ENCODE measurements around the gene ITGA6.

DNA sequence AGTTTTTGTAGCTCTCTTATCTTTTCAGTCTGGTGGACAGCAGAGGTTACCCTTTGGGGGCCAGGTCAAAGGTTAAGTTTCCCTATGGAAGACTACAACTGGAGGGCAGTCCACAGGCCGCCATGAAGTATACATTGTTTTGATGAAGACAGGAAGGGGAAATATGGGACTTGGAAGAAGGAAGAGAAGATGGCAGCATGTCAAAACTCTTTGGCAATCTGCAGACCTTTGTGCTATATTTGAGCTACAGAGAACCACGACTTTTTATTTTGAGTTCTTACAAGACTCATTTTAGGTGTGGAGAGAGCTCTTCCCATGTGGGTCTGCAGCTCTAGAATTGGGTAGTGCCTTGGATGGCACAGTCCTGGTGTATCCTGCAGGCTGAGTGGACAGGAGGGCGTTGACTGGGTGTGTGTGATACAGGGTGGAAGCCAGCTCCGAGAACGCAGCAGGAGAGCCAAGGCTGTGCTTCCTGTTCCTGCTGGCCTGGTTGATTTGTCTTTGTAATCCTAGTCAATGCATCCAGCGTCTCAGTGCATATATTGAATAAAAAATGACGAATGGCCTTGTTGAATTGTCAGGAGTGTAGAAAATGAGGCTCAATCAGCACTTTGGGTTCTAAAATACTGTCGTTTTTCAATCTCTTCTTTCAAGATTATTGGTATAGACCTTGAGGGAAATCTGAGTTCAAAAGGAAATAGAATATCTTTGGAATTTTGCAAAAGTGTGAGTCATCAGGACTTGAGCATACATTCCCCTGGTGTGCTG is 11.5 kb downstream of the ITGA6 start:
- TF ChIP-seq, protein P1, sequence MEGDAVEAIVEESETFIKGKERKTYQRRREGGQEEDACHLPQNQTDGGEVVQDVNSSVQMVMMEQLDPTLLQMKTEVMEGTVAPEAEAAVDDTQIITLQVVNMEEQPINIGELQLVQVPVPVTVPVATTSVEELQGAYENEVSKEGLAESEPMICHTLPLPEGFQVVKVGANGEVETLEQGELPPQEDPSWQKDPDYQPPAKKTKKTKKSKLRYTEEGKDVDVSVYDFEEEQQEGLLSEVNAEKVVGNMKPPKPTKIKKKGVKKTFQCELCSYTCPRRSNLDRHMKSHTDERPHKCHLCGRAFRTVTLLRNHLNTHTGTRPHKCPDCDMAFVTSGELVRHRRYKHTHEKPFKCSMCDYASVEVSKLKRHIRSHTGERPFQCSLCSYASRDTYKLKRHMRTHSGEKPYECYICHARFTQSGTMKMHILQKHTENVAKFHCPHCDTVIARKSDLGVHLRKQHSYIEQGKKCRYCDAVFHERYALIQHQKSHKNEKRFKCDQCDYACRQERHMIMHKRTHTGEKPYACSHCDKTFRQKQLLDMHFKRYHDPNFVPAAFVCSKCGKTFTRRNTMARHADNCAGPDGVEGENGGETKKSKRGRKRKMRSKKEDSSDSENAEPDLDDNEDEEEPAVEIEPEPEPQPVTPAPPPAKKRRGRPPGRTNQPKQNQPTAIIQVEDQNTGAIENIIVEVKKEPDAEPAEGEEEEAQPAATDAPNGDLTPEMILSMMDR (conservative IDR thresholded peaks at IDR 0.05; ENCODE audit: low read depth in 2 of 2): no peak
- no peak for TF ChIP-seq EZH2 (IDR thresholded peaks at IDR 0.05; ENCODE audit: low read depth, unreplicated experiment)
- TF ChIP-seq POLR2AphosphoS5 (IDR thresholded peaks at IDR 0.05; ENCODE audit: low read depth): no peak
- no peak for TF ChIP-seq JUNB (IDR thresholded peaks at IDR 0.05; ENCODE audit: unreplicated experiment)

Measured in GM23338 (cell line).